ENCODE results near the gene TFDP1.

The TFDP1 gene

DNA sequence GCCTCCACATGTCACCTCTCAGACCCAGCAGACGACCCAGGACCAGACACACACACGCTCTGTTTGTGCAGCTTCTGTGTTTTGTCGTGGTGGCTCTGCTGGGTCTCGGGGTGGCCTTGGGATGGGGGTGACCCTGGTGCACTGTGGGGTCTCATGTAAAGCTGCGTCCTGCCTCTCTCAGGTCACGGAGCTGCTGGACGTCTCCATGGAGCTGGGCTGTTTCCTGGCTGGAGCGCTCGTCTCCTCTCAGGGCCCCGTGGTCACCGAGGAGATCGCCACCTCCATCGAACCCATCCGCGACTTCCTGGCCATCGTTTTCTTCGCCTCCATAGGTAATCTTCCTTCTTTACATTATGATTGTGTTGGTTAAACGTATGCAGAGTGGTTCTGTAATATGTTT is 45.4 kb upstream of the TFDP1 start:
- DNase-seq (ENCODE audit: low spot score), result peak; percentile 10
- TF ChIP-seq, protein P1, sequence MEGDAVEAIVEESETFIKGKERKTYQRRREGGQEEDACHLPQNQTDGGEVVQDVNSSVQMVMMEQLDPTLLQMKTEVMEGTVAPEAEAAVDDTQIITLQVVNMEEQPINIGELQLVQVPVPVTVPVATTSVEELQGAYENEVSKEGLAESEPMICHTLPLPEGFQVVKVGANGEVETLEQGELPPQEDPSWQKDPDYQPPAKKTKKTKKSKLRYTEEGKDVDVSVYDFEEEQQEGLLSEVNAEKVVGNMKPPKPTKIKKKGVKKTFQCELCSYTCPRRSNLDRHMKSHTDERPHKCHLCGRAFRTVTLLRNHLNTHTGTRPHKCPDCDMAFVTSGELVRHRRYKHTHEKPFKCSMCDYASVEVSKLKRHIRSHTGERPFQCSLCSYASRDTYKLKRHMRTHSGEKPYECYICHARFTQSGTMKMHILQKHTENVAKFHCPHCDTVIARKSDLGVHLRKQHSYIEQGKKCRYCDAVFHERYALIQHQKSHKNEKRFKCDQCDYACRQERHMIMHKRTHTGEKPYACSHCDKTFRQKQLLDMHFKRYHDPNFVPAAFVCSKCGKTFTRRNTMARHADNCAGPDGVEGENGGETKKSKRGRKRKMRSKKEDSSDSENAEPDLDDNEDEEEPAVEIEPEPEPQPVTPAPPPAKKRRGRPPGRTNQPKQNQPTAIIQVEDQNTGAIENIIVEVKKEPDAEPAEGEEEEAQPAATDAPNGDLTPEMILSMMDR (IDR thresholded peaks at IDR 0.05; ENCODE audit: extremely low read depth, missing control alignments), result no peak

DNA sequence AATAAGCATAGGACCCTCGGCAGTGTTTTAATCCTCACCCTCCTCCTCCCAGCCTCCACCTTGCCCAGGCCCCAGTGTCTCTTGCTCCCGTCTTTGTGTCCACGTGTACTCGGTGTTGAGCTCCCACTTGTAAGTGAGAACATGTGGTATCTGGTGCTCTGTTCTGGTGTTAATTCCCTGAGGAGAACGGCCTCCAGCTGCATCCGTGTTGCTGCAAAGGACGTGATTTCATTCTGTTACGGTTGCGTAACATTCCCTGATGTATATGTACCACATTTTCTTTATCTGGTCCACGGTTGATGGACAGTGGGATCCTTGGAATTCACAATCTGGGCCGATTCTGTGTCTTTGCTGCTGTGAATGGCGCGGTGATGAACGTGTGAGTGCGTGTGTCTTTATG is 44.7 kb upstream of the TFDP1 start:
- TF ChIP-seq, protein P1 (IDR thresholded peaks at IDR 0.05; ENCODE audit: extremely low read depth, missing control alignments), result no peak
- no peak for DNase-seq (ENCODE audit: low spot score)

DNA sequence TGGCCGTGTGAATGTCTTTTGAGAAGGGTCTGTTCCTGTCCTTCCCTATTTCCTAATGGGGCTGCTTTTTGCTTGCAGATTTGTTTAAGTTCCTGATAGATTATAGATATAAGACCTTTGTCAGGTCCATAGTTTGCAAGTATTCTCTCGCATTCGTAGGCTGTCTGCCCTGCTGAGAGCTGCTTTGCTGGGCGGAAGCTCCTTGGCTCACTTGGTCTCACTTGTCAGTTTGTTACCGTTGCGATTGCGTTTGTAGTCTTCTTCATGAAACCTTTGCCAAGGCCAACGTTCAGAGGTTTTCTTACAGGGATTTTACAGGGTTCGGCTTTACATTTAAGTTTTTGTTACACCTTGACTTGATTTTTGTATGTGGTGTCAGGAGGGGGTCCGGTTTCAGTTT is 44.0 kb upstream of the TFDP1 start:
- DNase-seq (ENCODE audit: low spot score), result peak; percentile 7
- TF ChIP-seq, protein P1 (IDR thresholded peaks at IDR 0.05; ENCODE audit: extremely low read depth, missing control alignments), result no peak

DNA sequence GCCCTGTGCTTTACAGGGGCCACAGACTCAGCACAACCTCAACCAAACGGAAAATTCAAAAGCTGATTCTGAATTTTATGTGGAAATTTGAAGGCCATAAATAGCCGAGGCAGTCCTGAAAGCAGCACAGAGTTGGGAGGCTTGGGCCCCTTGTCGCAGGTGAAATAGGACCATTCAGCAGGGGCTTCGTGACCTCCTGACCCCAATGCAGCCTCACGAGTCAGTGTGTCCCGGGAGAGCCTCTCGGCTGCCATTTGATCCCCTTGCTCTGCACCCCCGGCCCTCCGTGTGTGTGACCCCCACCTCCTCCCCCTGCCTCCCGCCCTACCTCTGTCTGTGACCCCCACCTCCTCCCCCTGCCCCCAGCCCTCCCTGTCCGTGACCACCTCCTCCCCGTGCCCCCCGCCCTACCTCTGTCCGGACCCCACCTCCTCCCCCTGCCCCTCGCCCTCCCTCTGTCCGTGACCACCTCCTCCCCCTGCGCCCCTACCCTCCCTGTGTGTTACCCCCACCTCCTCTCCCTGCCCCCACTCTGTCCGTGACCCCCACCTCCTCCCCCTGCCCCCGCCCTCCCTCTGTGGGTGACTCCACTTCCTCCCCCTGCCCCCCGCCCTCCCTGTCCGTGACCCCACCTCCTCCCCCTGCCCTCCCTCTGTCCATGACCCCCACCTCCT is 41.7 kb upstream of the TFDP1 start:
- no peak for DNase-seq (ENCODE audit: low spot score)
- TF ChIP-seq, protein P1 (IDR thresholded peaks at IDR 0.05; ENCODE audit: extremely low read depth, missing control alignments), result no peak

DNA sequence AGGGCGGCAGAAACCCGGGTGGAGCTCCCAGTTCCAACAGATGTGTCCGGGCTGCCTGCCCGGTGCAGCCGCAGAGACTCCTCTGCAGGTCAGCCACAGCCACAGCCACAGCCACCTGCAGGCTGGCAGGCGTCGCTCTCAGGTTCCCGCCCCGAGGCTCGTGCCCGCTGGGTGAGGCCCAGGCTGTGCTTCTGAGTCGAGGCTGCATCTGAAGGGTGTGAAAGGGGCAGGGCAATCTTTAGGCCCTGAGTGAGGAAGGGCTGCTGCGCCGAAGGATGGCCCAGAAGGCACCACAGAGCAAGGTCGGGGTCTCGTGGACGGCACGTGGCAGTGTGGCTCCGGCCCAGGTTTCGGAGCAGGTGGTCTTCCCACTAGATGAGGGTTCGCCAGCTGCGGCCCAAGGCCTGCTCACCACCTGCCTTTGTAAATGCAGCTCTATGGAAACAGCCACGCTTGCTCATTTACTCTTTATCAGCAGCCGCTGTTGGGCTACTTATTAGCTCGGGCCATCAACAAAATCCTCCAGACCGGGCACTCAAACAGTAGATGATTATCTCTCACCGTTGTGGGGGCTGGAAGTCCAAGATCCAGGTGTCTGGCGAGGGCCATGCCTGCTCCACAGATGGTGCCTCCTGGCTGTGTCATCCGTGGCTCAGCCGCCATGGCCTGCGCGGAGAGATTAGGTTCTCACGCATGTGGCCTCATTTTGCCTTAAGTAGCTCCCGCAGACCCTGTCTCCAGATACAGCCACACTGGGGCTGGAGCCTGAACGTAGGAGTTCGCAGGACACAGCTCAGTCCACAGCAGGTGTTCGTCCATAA is 40.3 kb upstream of the TFDP1 start:
- TF ChIP-seq, protein P1 (IDR thresholded peaks at IDR 0.05; ENCODE audit: extremely low read depth, missing control alignments), result no peak

DNA sequence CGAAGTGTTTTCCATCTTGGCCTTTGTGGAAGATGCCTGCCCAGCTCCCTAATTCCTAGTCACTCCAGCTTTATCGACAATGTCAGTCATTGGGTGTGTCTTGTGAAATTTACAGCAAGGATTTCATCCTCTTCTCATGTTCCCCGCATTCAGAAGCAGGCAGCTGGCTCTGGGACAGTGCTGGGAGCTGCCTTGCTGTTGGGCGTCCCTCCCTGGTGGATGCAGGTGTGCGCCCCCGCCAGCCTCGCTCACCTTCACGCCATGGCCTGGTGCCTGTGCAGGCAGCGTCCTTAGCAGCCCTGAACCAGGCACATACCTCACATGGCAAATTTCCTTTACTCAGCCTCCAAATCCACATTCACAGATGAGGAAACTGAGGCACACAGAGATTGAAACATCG is 39.7 kb upstream of the TFDP1 start:
- TF ChIP-seq, protein P1 (IDR thresholded peaks at IDR 0.05; ENCODE audit: extremely low read depth, missing control alignments), result no peak
- no peak for DNase-seq (ENCODE audit: low spot score)

More for the DNA sequence above, 40.3 kb upstream of the TFDP1 start:
- no peak for DNase-seq (ENCODE audit: low spot score)

DNA sequence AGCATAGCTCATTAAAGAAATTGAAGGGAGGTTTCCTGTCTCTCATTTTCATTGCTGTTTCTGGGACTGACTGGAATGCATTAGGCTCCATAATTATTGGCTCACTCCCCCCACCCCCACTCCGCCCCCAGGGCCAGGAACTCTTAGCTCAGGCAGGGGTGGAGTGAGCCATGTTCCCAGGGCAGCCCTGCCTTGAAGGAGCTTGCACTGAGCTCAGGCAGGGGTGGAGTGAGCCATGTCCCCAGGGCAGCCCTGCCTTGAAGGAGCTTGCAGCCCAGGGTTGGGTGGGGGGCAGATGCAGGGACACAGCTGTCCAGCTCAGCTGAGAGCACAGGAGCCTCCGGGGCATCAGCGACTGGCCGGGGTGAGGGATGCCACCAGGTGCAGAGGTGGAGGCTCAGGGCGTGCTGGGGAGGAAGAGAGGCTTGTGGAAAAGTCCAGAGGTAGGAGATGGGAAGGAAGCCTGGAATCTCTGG is 39.1 kb upstream of the TFDP1 start:
- no peak for DNase-seq (ENCODE audit: low spot score)
- TF ChIP-seq, protein P1 (IDR thresholded peaks at IDR 0.05; ENCODE audit: extremely low read depth, missing control alignments), result no peak

Data from GM20000 (cell line).